GM12872 (cell line): ENCODE data around the gene UNC13A.

ENCODE experiments used
- CTCF ChIP-seq: IDR thresholded peaks from 3 replicates; pipeline ENCODE4 v1.5.1; 2011; ENCODE audit warnings: low read depth, mild to moderate bottlenecking, low read length, moderate library complexity; ENCODE audit not compliant: insufficient read depth

The UNC13A gene

GRCh38 chr19:17687857-17688784 is at the start of gene UNC13A:
Gene UNC13A (minus strand): TSS chr19:17688354. CDS start chr19:17688199, 155 bp downstream.
- TF ChIP-seq CTCF: no peak

- TF ChIP-seq CTCF: no peak
Observed at GRCh38 chr19:17737690-17738153, 49.6 kb upstream of the UNC13A start.

GRCh38 chr19:17735410-17735809 is 47.3 kb upstream of the UNC13A start:
- TF ChIP-seq CTCF: no peak

GRCh38 chr19:17734146-17734545 is 46.0 kb upstream of the UNC13A start:
- no peak for TF ChIP-seq CTCF

- TF ChIP-seq CTCF: no peak
Observed at GRCh38 chr19:17733127-17733526, 45.0 kb upstream of the UNC13A start.

GRCh38 chr19:17727843-17728242 is 39.7 kb upstream of the UNC13A start:
- TF ChIP-seq CTCF: no peak

GRCh38 chr19:17726964-17727773 is 39.0 kb upstream of the UNC13A start:
- no peak for TF ChIP-seq CTCF
